GM12878 (cell line): ENCODE results near the gene HOMER2. TPM values are rescaled to one million over a fixed set of nuclear protein-coding genes. Genes with fewer than 3 reads are reported as not detected.

Source experiments
- ATAC-seq: fragments of 200-7000 bp; cut with Tn5 transposase; 3 replicates; pipeline ENCODE4 v1.9.1; 2020; ENCODE audit warnings: mild to moderate bottlenecking, moderate library complexity
- BruUV-seq: library from RNA; stranded (reverse); fragments of 400-500 nt; replicated peaks from 2 replicates; lab custom pipeline; 2021; lab: Mats Ljungman, UMichigan
- CTCF ChIA-PET: fragments of 300-600 bp; sonication (Branson Sonifier 250); formaldehyde crosslinking; extraction: SDS; loops from one replicate; lab custom pipeline; 2021; ENCODE audit warnings: inconsistent platforms; lab: Yijun Ruan, JAX
- POLR2A ChIA-PET: fragments of 350-600 bp; formaldehyde crosslinking; extraction: SDS; loops from one replicate; lab custom pipeline; 2021; ENCODE audit warnings: inconsistent platforms; lab: Charles Lee
- RAD21 ChIA-PET: fragments of 300-600 bp; sonication (Branson Sonifier 250); formaldehyde crosslinking; loops from one replicate; lab custom pipeline; 2023; ENCODE audit warnings: antibody characterized with exemption; ENCODE audit not compliant: unreplicated experiment; lab: Charles Lee
- SMC1A ChIA-PET: fragments of 300-600 bp; sonication (Branson Sonifier 250); formaldehyde crosslinking; loops from one replicate; lab custom pipeline; 2023; ENCODE audit not compliant: unreplicated experiment, uncharacterized antibody; lab: Charles Lee
- DNase-seq: peaks from one replicate; pipeline ENCODE4 v3.0.0-alpha.2; 2011; ENCODE audit warnings: low read depth, low spot score
- FAIRE-seq: peaks from 3 replicates; lab custom pipeline; 2011; peaks lifted over from hg19 to GRCh38; lab: Jason Lieb, UNC
- H2AFZ ChIP-seq: 2 replicates; pipeline ENCODE4 v1.6.0; 2011; ENCODE audit warnings: low read depth, low read length, control low read depth; ENCODE audit not compliant: control insufficient read depth
- H3K27ac ChIP-seq: 2 replicates; pipeline ENCODE4 v1.5.1; 2011; ENCODE audit warnings: control low read depth; ENCODE audit not compliant: control insufficient read depth, insufficient read depth
- H3K27me3 ChIP-seq, 2 experiments: replicated peaks in 1 of 2; 2 replicates each; pipeline versions ENCODE4 v1.6.0 to v1.6.1; 2011; ENCODE audit warnings: low read length in 1 of 2; ENCODE audit not compliant: control insufficient read depth in 2 of 2, insufficient read depth in 2 of 2
- H3K36me3 ChIP-seq, 2 experiments: 2 replicates each; pipeline ENCODE4 v1.5.1; 2011; ENCODE audit warnings: low read length in 1 of 2; ENCODE audit not compliant: control insufficient read depth in 2 of 2, insufficient read depth in 2 of 2
- H3K4me1 ChIP-seq: 2 replicates; pipeline ENCODE4 v1.6.1; 2011; ENCODE audit warnings: mild to moderate bottlenecking, low read length, moderate library complexity, mixed read lengths; ENCODE audit not compliant: control insufficient read depth, insufficient read depth
- H3K4me2 ChIP-seq: 2 replicates; pipeline ENCODE4 v1.6.0; 2011; ENCODE audit warnings: control low read depth; ENCODE audit not compliant: control insufficient read depth, insufficient read depth
- H3K4me3 ChIP-seq: fragments of 200-600 bp; sonication (generic); 2 replicates; pipeline ENCODE4 v1.5.1; 2016
- H3K79me2 ChIP-seq: 2 replicates; pipeline ENCODE4 v1.6.0; 2011; ENCODE audit warnings: low read length; ENCODE audit not compliant: control insufficient read depth, insufficient read depth
- H3K9ac ChIP-seq: 2 replicates; pipeline ENCODE4 v1.8.0; 2011; ENCODE audit warnings: low read length, control low read depth, mixed read lengths; ENCODE audit not compliant: control insufficient read depth, insufficient read depth
- H3K9me3 ChIP-seq: replicated peaks from 3 replicates; pipeline ENCODE4 v1.5.1; 2011; ENCODE audit warnings: mild to moderate bottlenecking, low read length; ENCODE audit not compliant: control insufficient read depth, insufficient read depth
- H4K20me1 ChIP-seq: 2 replicates; pipeline ENCODE4 v1.6.0; 2011; ENCODE audit not compliant: control insufficient read depth, insufficient read depth
- BHLHE40 ChIP-seq, 2 experiments: fragments of 450-650 bp in 1 of 2; IDR thresholded peaks; 2 replicates each; pipeline ENCODE4 v1.6.1; 2011 to 2017; ENCODE audit warnings: low read depth in 2 of 2, borderline replicate concordance in 1 of 2, improper control_type of control experiment in 1 of 2, low read length in 1 of 2, mild to moderate bottlenecking in 1 of 2
- E2F8 ChIP-seq: fragments of 450-650 bp; IDR thresholded peaks from 2 replicates; pipeline ENCODE4 v1.6.1; 2018; ENCODE audit warnings: mild to moderate bottlenecking, low read depth, moderate library complexity; ENCODE audit not compliant: partially characterized antibody
- ELK1 ChIP-seq: IDR thresholded peaks from 2 replicates; pipeline ENCODE4 v1.6.1; 2012; ENCODE audit warnings: low read depth, low read length, improper control_type of control experiment
- HDAC2 ChIP-seq: fragments of 200-600 bp; sonication (generic); IDR thresholded peaks from 2 replicates; pipeline ENCODE4 v1.6.1; 2017
- MTA2 ChIP-seq: fragments of 450-650 bp; IDR thresholded peaks from 2 replicates; pipeline ENCODE4 v1.6.1; 2016; ENCODE audit warnings: low read depth, mild to moderate bottlenecking, moderate library complexity
- NFXL1 ChIP-seq: fragments of 450-650 bp; IDR thresholded peaks from 2 replicates; pipeline ENCODE4 v1.6.1; 2017; ENCODE audit warnings: antibody characterized with exemption, mild to moderate bottlenecking, borderline replicate concordance
- RAD51 ChIP-seq: fragments of 450-650 bp; IDR thresholded peaks from 2 replicates; pipeline ENCODE4 v1.6.1; 2016; ENCODE audit warnings: moderate library complexity, mild to moderate bottlenecking, inconsistent platforms
- RB1 ChIP-seq: fragments of 450-650 bp; formaldehyde crosslinking; IDR thresholded peaks from 2 replicates; pipeline ENCODE4 v1.6.1; 2017; ENCODE audit warnings: mild to moderate bottlenecking, borderline replicate concordance
- RUNX3 ChIP-seq: IDR thresholded peaks from 2 replicates; pipeline ENCODE4 v1.6.1; 2012; ENCODE audit warnings: low read length, inconsistent platforms
- ZBTB11 ChIP-seq: fragments of 450-650 bp; formaldehyde crosslinking; IDR thresholded peaks from 2 replicates; pipeline ENCODE4 v1.5.0; 2022; ENCODE audit warnings: mild to moderate bottlenecking, missing genetic modification characterization
- ZSCAN29 ChIP-seq: fragments of 450-650 bp; IDR thresholded peaks from 2 replicates; pipeline ENCODE4 v1.6.1; 2017; ENCODE audit warnings: mild to moderate bottlenecking, moderate library complexity
- WGBS: methylation state at CpG from one replicate; pipeline ENCODE4 v1.1.6; 2016; ENCODE audit warnings: low lambda C conversion rate; ENCODE audit not compliant: insufficient replicate concordance, insufficient coverage; ENCODE audit errors: missing lambda C conversion rate; 5-methylcytosine and 5-hydroxymethylcytosine counted together
- in situ Hi-C: fragments of 300-500 bp; cut with MboI; formaldehyde crosslinking; loops from 9 replicates; pipeline ENCODE4 v1.14.3; 2018; ENCODE audit warnings: mixed read lengths
- intact Hi-C: fragments of 100-400 bp; cut with micrococcal nuclease; formaldehyde crosslinking; loops from one replicate; pipeline ENCODE4 v1.14.2; 2022; ENCODE audit not compliant: unreplicated experiment
- polyA plus RNA-seq, 11 experiments: library from polyadenylated mRNA; depleted of rRNA in 4 of 11; unstranded in 6 of 11; stranded (reverse) in 5 of 11; fragments of >200 nt; fragmentation: Nextera tagmentation in 4 of 11; fragmentation: Illumina TruSeq in 1 of 11; extraction: Ambion mirVana in 4 of 11; extraction: Trizol in 1 of 11; gene quantifications; 1 replicate in 1 of 11; 2 replicates in 10 of 11; pipeline versions ENCODE4 v1.2.1 to v1.2.3, GENCODE V29; 2011 to 2016; ENCODE audit warnings: inconsistent platforms in 2 of 11, missing spikeins in 2 of 11, low read depth in 1 of 11
- total RNA-seq, 4 experiments: library from RNA; depleted of rRNA in 3 of 4; stranded (reverse); fragments of >200 nt in 3 of 4; fragmentation: Illumina TruSeq in 1 of 4; extraction: Trizol in 1 of 4; gene quantifications; 2 replicates each; pipeline versions ENCODE4 v1.2.1 to v1.2.3, GENCODE V29; 2013 to 2021

HOMER2 gene
- total and polyA plus RNA-seq, 10 of the 15 experiments (the other 5 are each of a cell fraction or from before 2014, with no cell fraction given) = 0.60 to 5.0 (median 1.8) TPM

- no peak overlapping the region for H3K4me2 ChIP-seq
- ATAC-seq = no peak
- no peaks in the 10 kb centered on the region for H3K79me2 ChIP-seq
- WGBS = 82% methylated on average over 7 of the region's 7 CpGs
- ChIA-PET POLR2A (no interaction called here), RAD21 (no interaction called here), CTCF (no interaction called here), SMC1A (no interaction called here)
- no peak overlapping the region for H3K4me3 ChIP-seq
- in situ Hi-C loops (no loop called here), intact Hi-C loops (no loop called here)
- no peaks in the 10 kb centered on the region for H3K9me3 ChIP-seq
- H4K20me1 ChIP-seq = no peaks in the 10 kb centered on the region; the same call in 1 of the 2 replicates
- DNase-seq = no peak
- no TSS peak for BruUV-seq
- H3K27ac ChIP-seq = no peak overlapping the region
- no peak overlapping the region for H3K9ac ChIP-seq
- FAIRE-seq = no peak
- no peak overlapping the region for H2AFZ ChIP-seq
- peaks cover 0 to 2% of the 10 kb centered on the region in 2 experiments; a peak in 2 of 4 replicates for H3K27me3 ChIP-seq
- peaks cover 13% of the 10 kb centered on the region for H3K4me1 ChIP-seq
- no peaks in the 10 kb centered on the region for H3K36me3 ChIP-seq
- TF ChIP-seq ZSCAN29 (no peak), MTA2 (no peak), RB1 (no peak), NFXL1 (no peak), E2F8 (no peak), ZBTB11 (CRISPR knock-in tag) (no peak), BHLHE40 (IDR thresholded peaks at IDR 0.05; ENCODE audit: borderline replicate concordance in 1 of 2, low read depth in 2 of 2, low read length in 1 of 2) (no peak), RUNX3 (no peak), RAD51 (no peak), ELK1 (no peak), HDAC2 (no peak)
Measured at GRCh38 chr15:82963471-82964341, 11.2 kb upstream of the HOMER2 start.
